Endothelial cell of umbilical vein (primary cell): ENCODE measurements around the gene GPR22.

Experiments used
- CTCF ChIP-seq, 2 donors: IDR thresholded peaks; 1 replicate in 1 of 2; 2 replicates in 1 of 2; pipeline ENCODE4 v1.5.1; 2011; ENCODE audit warnings: low read length in 2 of 2, mild to moderate bottlenecking in 2 of 2, moderate library complexity in 2 of 2, control low read depth in 1 of 2, inconsistent platforms in 1 of 2, low read depth in 1 of 2; ENCODE audit not compliant: insufficient read depth in 1 of 2; ENCODE audit errors: extremely low read depth in 1 of 2
- EZH2 ChIP-seq: IDR thresholded peaks from 2 replicates; pipeline ENCODE4 v1.6.1; 2012; ENCODE audit warnings: borderline replicate concordance, low read depth, mild to moderate bottlenecking, moderate library complexity, low read length, inconsistent platforms; ENCODE audit not compliant: severe bottlenecking
- GATA2 ChIP-seq: IDR thresholded peaks from 2 replicates; pipeline ENCODE4 v1.7.0; 2011; ENCODE audit warnings: low read depth, mild to moderate bottlenecking, moderate library complexity, mixed read lengths, low read length; ENCODE audit not compliant: insufficient read length, insufficient read depth
- MAX ChIP-seq: IDR thresholded peaks from 2 replicates; pipeline ENCODE4 v1.6.1; 2011; ENCODE audit not compliant: insufficient read depth, insufficient read length
- MYC ChIP-seq: IDR thresholded peaks from one replicate; pipeline ENCODE4 v1.6.1; 2011; ENCODE audit warnings: mild to moderate bottlenecking, low read depth, low read length
- POLR2A ChIP-seq: IDR thresholded peaks from 2 replicates; pipeline ENCODE4 v1.6.1; 2012; ENCODE audit warnings: low read depth, mild to moderate bottlenecking, control low read depth, low read length
- POLR2AphosphoS5 ChIP-seq: IDR thresholded peaks from 2 replicates; pipeline ENCODE4 v1.6.1; 2012; ENCODE audit warnings: low read depth, mild to moderate bottlenecking, control low read depth, low read length, moderate library complexity; ENCODE audit not compliant: insufficient read depth

GRCh38 chr7:107505362-107505761 lies 35.5 kb downstream of the GPR22 start:
- TF ChIP-seq CTCF (IDR thresholded peaks at IDR 0.05; ENCODE audit: extremely low read depth in 1 of 2, insufficient read depth in 1 of 2, low read depth in 1 of 2, low read length in 2 of 2) (no peak), POLR2A (no peak), GATA2 (no peak), MYC (no peak), EZH2 (no peak), POLR2AphosphoS5 (no peak), MAX (no peak)
